ENCODE results near the gene RHBDL3.

Gene RHBDL3

GRCh38 chr17:32297860-32298259 lies 32.2 kb downstream of the RHBDL3 start:
- in situ Hi-C loops (cut with MboI; ENCODE audit: low sequenced_read_pairs, unreplicated experiment): no loop called here
- TF ChIP-seq CTCF (IDR thresholded peaks at IDR 0.05; ENCODE audit: borderline replicate concordance, control extremely low read depth, extremely low read depth, insufficient read depth, missing control alignments): no peak
- DNase-seq (ENCODE audit: low spot score): no peak

- in situ Hi-C loops (cut with MboI; ENCODE audit: low sequenced_read_pairs, unreplicated experiment): no loop called here
- no peak for DNase-seq (ENCODE audit: low spot score)
- no peak for TF ChIP-seq CTCF (IDR thresholded peaks at IDR 0.05; ENCODE audit: borderline replicate concordance, control extremely low read depth, extremely low read depth, insufficient read depth, missing control alignments)
Measured at GRCh38 chr17:32298298-32298697, 32.7 kb downstream of the RHBDL3 start.

DNA sequence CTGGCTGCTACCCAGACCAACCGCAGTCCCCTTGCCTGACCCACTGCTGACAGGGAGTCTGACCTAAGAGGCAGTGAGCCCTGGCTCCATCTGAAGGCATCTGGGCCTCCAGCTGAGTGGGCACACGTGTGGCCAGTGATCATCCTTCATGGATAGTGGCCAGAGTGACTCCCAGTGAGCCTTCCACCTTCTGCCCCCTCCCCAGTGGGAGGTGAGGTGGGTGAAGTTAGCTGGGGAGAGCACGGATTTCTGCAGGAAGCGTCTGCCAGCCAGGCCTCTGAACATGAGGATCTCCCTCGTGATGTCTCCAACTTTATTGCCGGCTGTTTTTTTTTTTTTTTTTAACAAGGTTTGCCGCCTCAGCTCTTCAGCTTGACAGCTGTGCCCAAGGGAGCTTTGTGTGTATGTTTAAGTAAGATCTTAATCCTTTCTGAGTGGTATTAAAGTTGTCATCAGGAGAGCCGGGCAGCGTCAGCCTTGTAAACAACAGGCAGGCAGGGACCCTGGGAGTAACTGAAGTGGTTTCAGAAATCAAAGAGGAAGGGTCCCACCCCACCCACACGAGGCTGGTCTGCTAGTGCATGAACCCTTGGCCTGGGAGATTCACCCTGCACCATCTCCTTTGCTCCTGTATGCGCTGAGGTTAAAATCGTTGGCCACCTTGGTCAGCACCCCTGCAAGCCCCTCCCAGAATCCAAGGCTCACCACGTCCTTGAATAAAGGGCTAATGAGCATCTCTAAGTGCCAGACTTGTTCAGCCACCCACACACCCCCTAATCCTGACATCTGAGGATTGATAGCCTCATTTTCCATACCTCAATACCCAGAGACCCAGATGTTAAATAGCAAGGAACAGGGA lies 33.3 kb downstream of the RHBDL3 start:
- no peak for TF ChIP-seq CTCF (IDR thresholded peaks at IDR 0.05; ENCODE audit: borderline replicate concordance, control extremely low read depth, extremely low read depth, insufficient read depth, missing control alignments)
- in situ Hi-C loops (cut with MboI; ENCODE audit: low sequenced_read_pairs, unreplicated experiment): no loop called here
- DNase-seq (ENCODE audit: low spot score): no peak

- no peak for TF ChIP-seq CTCF (IDR thresholded peaks at IDR 0.05; ENCODE audit: borderline replicate concordance, control extremely low read depth, extremely low read depth, insufficient read depth, missing control alignments)
- in situ Hi-C loops (cut with MboI; ENCODE audit: low sequenced_read_pairs, unreplicated experiment): no loop called here
- DNase-seq (ENCODE audit: low spot score): no peak
Measured at GRCh38 chr17:32299580-32300164, 34.0 kb downstream of the RHBDL3 start.

- DNase-seq (ENCODE audit: low spot score): no peak
- in situ Hi-C loops (cut with MboI; ENCODE audit: low sequenced_read_pairs, unreplicated experiment): no loop called here
- TF ChIP-seq CTCF (IDR thresholded peaks at IDR 0.05; ENCODE audit: borderline replicate concordance, control extremely low read depth, extremely low read depth, insufficient read depth, missing control alignments): no peak
Measured at GRCh38 chr17:32302037-32302436, 36.4 kb downstream of the RHBDL3 start.

- no peak for TF ChIP-seq CTCF (IDR thresholded peaks at IDR 0.05; ENCODE audit: borderline replicate concordance, control extremely low read depth, extremely low read depth, insufficient read depth, missing control alignments)
- in situ Hi-C loops (cut with MboI; ENCODE audit: low sequenced_read_pairs, unreplicated experiment): no loop called here
- no peak for DNase-seq (ENCODE audit: low spot score)
Measured at GRCh38 chr17:32302860-32303649, 37.4 kb downstream of the RHBDL3 start.

Data from GM13976 (cell line).